Calu3 (cell line): ENCODE data around the gene CYP46A1. TPM values are rescaled to one million over a fixed set of nuclear protein-coding genes. Genes with fewer than 3 reads are reported as not detected.

Experiments used
- BruUV-seq: library from RNA; stranded (reverse); fragments of 400-500 nt; replicated peaks from 2 replicates; lab custom pipeline; 2021; lab: Mats Ljungman, UMichigan
- CTCF ChIA-PET: fragments of 300-600 bp; sonication (Branson Sonifier 250); formaldehyde crosslinking; loops from one replicate; lab custom pipeline; 2022; ENCODE audit warnings: antibody characterized with exemption; lab: Charles Lee
- DNase-seq: peaks from one replicate; pipeline ENCODE4 v3.0.0; 2022
- H3K27ac Mint-ChIP-seq: one replicate; pipeline ENCODE4 v1.8.0; 2022; ENCODE audit warnings: mixed read lengths; ENCODE audit not compliant: unreplicated experiment
- H3K27me3 Mint-ChIP-seq: one replicate; pipeline ENCODE4 v1.8.0; 2022; ENCODE audit warnings: mixed read lengths; ENCODE audit not compliant: unreplicated experiment
- H3K36me3 Mint-ChIP-seq: one replicate; pipeline ENCODE4 v1.8.0; 2022; ENCODE audit warnings: mild to moderate bottlenecking, moderate library complexity, mixed read lengths; ENCODE audit not compliant: insufficient read depth, unreplicated experiment
- H3K4me1 Mint-ChIP-seq: one replicate; pipeline ENCODE4 v1.8.0; 2022; ENCODE audit warnings: mild to moderate bottlenecking, low read depth, mixed read lengths; ENCODE audit not compliant: unreplicated experiment
- H3K4me3 Mint-ChIP-seq: one replicate; pipeline ENCODE4 v1.8.0; 2022; ENCODE audit warnings: mild to moderate bottlenecking, low read depth, moderate library complexity, mixed read lengths; ENCODE audit not compliant: unreplicated experiment
- H3K9me3 Mint-ChIP-seq: one replicate; pipeline ENCODE4 v1.8.0; 2022; ENCODE audit warnings: low read depth, mixed read lengths; ENCODE audit not compliant: unreplicated experiment
- intact Hi-C: fragments of 100-400 bp; cut with micrococcal nuclease; formaldehyde crosslinking; loops from one replicate; pipeline ENCODE4 v1.10.0; 2022; ENCODE audit not compliant: unreplicated experiment
- total RNA-seq: library from RNA; stranded (reverse); gene quantifications from 2 replicates; pipeline ENCODE4 v1.2.3, GENCODE V29; 2022
- TF ChIP-seq, protein P1 (sequence below): fragments of 200-600 bp; IDR thresholded peaks from one replicate; pipeline ENCODE4 v1.8.0; 2022; ENCODE audit warnings: antibody characterized with exemption; ENCODE audit not compliant: unreplicated experiment

CYP46A1 gene
- total RNA-seq, 1 experiment from 2014 or later: not detected

DNA sequence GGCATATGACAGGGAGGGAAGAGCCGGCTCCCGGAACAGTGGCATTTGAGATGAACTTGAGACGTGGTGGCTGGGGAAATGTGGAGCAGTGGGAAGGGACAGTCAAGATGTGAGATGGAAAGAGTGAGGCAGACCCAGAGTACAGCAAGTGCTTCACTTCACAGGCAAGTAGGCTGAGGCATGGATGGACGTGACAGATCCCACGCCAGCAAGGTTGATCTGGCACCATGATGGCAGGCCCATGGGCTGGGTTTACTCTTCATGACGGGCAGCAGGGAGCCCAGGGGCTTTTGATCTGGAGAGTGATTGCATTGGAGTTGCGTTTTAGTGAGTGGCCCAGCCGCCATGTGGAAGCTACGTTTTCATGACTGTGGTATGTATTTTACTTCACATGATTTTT lies 91.3 kb downstream of the CYP46A1 start:
- Mint-ChIP-seq H3K27me3 (no peaks in the 10 kb centered on the region), H3K36me3 (no peaks in the 10 kb centered on the region), H3K4me1 (peaks cover 17% of the 10 kb centered on the region), H3K4me3 (no peak overlapping the region), H3K27ac (no peak overlapping the region), H3K9me3 (peaks cover 2% of the 10 kb centered on the region)
- CTCF ChIA-PET: interaction anchor here (0.6 to 0.9 kb wide), 2 partner anchors 21 to 28 kb away, joined by 6 to 7 read pairs; no protein-coding TSS in a partner anchor
- no peak for DNase-seq
- no TSS peak for BruUV-seq
- TF ChIP-seq, protein P1, sequence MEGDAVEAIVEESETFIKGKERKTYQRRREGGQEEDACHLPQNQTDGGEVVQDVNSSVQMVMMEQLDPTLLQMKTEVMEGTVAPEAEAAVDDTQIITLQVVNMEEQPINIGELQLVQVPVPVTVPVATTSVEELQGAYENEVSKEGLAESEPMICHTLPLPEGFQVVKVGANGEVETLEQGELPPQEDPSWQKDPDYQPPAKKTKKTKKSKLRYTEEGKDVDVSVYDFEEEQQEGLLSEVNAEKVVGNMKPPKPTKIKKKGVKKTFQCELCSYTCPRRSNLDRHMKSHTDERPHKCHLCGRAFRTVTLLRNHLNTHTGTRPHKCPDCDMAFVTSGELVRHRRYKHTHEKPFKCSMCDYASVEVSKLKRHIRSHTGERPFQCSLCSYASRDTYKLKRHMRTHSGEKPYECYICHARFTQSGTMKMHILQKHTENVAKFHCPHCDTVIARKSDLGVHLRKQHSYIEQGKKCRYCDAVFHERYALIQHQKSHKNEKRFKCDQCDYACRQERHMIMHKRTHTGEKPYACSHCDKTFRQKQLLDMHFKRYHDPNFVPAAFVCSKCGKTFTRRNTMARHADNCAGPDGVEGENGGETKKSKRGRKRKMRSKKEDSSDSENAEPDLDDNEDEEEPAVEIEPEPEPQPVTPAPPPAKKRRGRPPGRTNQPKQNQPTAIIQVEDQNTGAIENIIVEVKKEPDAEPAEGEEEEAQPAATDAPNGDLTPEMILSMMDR: no peak
- intact Hi-C loops: no loop called here

Other genes with a start within 250 kb of the CYP46A1 start
- 51.5 and 52.6 TPM in 2 replicates for gene SETD3, start 203.4 kb upstream of the CYP46A1 start, total RNA-seq
- 71.5 and 82.8 TPM in 2 replicates for gene CCNK, start 202.9 kb upstream of the CYP46A1 start, total RNA-seq
- 44.6 and 45.1 TPM in 2 replicates for gene CCDC85C, start 80.1 kb upstream of the CYP46A1 start, total RNA-seq
- gene HHIPL1, start 39.2 kb upstream of the CYP46A1 start, total RNA-seq: 0.22 TPM in 1 of 2 replicates, not detected in the other
- gene EML1, start 109.1 kb downstream of the CYP46A1 start, total RNA-seq: 2.5 and 4.7 TPM in 2 replicates